ENCODE data around the gene VPS26A.

DNA sequence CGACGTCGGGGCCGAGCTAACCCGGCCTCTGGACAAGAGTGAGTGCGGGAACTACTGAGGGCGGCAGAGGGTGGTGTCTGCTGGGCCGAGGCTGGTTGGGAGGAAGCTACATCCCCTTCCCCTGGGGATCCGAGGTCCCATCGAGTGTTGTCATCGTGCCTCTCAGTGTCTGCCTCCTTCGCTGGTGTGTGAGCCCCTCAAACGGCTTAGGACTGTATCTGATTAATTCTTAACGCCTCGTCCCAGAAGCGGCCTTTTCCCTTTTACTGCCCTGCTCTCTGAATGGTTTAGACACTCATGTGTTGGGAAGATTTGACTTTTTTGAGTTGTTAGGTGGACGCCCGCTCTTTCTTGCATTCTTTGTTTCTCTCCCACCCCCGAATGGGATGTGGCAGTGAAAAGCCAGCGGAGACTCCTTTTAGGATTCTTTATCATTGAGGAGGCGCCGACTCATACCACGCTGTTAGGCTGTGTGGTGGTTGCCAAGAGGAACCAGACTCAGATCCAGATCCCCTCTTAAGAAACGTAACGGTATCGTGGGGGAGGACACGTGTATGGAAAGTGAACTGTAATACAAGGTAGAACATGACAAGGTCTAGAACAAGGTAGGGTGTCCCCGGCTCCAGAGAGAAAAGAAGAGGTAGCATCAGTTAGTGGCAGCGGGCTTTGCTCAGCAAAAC, 56.7 kb downstream of the VPS26A start:
- TF ChIP-seq, protein P1, sequence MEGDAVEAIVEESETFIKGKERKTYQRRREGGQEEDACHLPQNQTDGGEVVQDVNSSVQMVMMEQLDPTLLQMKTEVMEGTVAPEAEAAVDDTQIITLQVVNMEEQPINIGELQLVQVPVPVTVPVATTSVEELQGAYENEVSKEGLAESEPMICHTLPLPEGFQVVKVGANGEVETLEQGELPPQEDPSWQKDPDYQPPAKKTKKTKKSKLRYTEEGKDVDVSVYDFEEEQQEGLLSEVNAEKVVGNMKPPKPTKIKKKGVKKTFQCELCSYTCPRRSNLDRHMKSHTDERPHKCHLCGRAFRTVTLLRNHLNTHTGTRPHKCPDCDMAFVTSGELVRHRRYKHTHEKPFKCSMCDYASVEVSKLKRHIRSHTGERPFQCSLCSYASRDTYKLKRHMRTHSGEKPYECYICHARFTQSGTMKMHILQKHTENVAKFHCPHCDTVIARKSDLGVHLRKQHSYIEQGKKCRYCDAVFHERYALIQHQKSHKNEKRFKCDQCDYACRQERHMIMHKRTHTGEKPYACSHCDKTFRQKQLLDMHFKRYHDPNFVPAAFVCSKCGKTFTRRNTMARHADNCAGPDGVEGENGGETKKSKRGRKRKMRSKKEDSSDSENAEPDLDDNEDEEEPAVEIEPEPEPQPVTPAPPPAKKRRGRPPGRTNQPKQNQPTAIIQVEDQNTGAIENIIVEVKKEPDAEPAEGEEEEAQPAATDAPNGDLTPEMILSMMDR (IDR thresholded peaks at IDR 0.05) = no peak
- TF ChIP-seq ZBTB21 (CRISPR knock-in tag; IDR thresholded peaks at IDR 0.05; ENCODE audit: borderline replicate concordance) = no peak
- TF ChIP-seq SP1 (CRISPR knock-in tag; conservative IDR thresholded peaks at IDR 0.05) = no peak
- no peak for TF ChIP-seq FOXJ3 (CRISPR knock-in tag; IDR thresholded peaks at IDR 0.05; ENCODE audit: borderline replicate concordance)
- TF ChIP-seq, protein P2, sequence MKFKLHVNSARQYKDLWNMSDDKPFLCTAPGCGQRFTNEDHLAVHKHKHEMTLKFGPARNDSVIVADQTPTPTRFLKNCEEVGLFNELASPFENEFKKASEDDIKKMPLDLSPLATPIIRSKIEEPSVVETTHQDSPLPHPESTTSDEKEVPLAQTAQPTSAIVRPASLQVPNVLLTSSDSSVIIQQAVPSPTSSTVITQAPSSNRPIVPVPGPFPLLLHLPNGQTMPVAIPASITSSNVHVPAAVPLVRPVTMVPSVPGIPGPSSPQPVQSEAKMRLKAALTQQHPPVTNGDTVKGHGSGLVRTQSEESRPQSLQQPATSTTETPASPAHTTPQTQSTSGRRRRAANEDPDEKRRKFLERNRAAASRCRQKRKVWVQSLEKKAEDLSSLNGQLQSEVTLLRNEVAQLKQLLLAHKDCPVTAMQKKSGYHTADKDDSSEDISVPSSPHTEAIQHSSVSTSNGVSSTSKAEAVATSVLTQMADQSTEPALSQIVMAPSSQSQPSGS (CRISPR knock-in tag; IDR thresholded peaks at IDR 0.05; ENCODE audit: borderline replicate concordance, low read depth) = no peak
- TF ChIP-seq PRRX2 (CRISPR knock-in tag; IDR thresholded peaks at IDR 0.05) = no peak
- no peak for TF ChIP-seq JAZF1 (CRISPR knock-in tag; IDR thresholded peaks at IDR 0.05)
- no peak for TF ChIP-seq TP53 (CRISPR knock-in tag; IDR thresholded peaks at IDR 0.05)
